GM18909 (cell line): Measurements from ENCODE around the gene STK33.

Experiments used
- ATAC-seq: cut with Tn5 transposase; IDR thresholded peaks from one replicate; pipeline ENCODE4 v1.9.1; 2021; ENCODE audit warnings: mild to moderate bottlenecking; ENCODE audit not compliant: unreplicated experiment, poor library complexity

The STK33 gene

GRCh38 chr11:8459711-8460399 is 134.2 kb downstream of the STK33 start:
- ATAC-seq = no peak

DNA sequence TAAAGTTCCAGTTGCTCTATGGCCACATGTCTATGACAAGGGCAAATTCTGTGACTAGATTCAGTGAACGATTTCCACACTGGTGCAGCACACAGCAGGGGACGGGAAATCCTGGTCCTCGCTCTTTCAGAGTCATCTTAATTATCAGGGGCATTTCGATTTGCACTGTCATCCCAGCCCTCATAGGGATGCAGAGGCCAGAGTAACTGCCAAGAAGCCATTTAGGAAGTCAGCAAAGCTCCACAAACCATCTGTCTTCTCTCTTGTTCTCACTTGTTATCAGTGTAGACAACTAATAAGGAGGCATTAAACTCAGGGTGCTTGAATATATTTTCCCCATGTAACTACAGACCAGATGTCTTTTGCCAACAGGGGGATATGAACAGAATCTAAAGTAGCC is 151.7 kb downstream of the STK33 start:
- ATAC-seq = no peak

DNA sequence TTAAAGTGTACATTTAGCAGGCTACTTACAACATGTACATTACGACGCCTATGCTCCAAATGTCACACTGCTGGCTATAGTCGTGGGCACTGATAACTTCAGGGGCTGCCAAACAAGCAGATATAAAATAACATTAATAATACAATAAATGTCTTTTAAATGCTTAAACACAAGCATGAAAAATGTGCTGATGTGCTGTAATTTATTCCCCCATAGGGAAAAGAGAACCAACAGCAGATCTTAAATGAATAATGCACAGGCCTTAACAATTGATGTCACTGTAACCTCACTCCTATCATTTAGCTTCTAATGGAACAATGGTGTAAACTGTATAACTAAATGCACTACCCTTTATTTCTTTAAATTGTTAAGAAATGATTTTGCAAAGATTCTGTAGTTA is 153.4 kb downstream of the STK33 start:
- no peak for ATAC-seq

DNA sequence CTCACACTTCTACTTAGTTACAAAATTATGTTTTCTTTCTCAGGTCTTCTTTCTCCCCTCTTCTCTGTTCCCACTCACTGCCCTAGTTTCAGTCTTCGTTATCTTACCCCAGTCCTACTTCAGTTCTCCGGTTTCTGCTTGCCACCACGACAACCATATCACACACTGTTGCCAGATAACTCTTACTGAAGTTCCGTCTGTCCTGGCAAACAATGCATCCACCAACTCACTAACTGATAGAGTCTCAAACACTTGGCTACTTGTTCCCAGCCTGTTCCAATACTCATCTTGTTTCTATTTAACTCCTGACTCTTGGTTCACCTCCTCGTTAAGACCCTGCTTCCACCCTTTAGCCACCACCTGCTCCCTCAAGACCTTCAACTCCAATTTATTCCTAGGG is 164.5 kb downstream of the STK33 start:
- ATAC-seq = no peak

GRCh38 chr11:8426076-8426475 is 168.0 kb downstream of the STK33 start:
- no peak for ATAC-seq

- ATAC-seq = no peak
Measured at GRCh38 chr11:8415195-8415594, 178.8 kb downstream of the STK33 start.

DNA sequence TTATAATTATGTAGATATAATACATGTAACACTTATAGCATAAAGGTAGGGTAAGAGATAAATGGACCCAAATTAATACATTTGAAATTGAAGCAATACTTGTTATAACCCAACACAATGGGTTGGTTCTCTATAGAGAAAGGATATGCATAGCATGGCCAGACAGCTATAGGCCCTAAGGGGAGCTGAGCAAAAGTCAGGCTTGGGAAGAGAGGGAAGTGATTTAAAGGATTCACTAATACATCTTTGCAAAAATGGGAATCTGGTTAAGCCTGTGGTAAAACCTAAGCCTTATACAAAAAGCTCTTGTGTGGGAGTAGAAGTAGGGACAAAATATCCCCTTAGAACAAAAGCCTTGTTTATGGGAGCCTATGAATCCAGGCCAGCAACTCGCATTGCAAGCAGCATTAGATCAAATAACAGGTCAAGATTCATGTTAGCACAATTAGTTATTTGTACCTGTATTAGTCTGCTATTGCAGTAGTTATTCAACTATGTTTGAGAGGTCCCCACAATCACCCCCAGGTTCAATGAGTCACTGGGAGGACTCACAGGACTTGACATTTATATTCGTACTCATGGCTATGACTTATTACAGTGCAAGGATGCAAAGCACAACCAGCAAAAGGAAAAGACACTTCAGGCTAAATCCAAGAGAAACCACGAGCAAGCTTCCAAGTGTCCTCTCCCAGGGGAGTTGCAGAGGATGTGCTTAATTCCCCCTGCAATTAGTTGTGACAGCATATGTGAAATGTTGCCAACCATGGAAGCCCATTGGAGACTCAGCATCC is 185.7 kb downstream of the STK33 start:
- no peak for ATAC-seq

- no peak for ATAC-seq
Measured at GRCh38 chr11:8403310-8403709, 190.7 kb downstream of the STK33 start.

GRCh38 chr11:8392886-8393285 is 201.1 kb downstream of the STK33 start:
- ATAC-seq = no peak

- ATAC-seq = no peak
Measured at GRCh38 chr11:8392166-8392565, 201.9 kb downstream of the STK33 start.

DNA sequence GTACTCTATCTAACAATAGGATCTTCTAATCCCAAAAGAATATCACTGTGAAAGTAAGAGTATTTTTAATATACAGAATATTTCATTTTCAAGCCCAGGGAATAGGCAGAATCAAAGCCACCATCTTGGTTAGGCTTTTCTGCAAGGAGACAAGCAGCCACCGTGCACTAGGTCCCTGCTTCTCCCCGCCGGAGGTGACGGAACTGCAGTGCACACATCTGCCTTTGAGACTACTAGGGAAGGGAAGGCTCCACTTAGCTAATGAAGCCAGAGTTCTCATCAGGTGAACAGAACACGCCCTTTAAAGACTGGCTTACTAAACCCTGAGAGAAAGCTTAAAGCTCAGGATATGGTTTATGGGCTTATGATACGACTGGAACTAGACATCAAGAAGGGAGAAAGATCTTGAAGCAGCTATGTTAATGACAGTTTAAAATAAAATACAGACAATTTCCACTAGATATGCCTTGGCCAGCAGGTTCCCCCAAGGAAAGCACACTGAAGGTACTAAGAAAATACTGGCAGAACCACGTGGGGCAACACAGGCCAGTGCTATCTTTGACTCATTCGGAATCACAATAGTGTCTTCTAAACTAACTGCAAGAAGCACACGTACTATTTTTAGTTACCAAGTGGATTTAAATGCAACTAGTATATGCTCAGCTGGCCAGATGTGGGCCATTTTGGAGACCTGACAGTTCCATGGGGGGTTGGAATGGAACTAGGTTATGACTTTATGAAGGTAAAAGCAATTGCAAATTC is 203.0 kb downstream of the STK33 start:
- ATAC-seq = no peak

DNA sequence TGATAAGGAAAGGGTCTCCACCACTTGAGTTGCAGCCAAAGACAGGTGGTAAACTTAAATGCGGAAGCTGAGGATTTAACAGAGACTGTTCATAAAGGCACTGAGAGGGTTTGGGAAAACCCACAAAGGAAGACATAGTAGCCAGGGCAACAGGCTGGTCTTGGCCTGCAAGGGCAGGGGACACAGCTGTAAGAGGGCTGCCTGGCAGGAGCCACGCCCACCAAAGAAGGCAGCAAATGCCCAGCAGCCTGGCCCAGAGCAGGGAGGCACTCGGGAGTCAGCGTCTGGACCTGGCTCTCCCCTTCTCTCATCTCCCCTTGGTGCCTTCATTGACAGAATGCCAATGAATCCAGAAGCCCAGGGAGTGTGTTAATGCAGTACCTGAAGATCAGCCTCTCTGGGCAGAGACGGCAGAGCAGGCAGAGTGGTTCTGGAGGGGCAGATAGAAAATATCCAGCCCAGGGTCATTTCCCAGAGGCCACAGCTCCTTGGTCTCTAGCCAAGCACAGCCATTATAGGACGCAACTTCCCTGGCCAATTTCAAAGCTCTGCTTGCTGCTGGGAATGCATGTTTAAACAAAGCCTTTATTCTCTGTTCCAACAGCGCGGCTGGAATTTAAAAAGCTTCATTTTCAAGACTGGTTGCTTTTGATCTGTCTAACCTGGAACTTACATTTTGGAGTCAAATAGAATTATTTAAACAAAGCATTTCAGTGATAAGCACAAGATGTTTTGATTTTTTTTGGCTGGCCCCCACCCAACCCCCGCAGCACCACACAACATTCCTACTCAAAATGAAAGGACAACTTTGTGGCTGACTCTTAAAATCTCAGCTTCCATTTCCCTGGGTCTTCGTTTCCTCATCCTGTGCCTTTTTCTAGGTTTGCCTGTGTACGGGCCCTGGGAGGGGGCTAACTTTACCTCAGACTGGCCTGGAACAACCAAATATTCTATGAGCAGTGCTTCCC is 204.7 kb downstream of the STK33 start:
- ATAC-seq = no peak

DNA sequence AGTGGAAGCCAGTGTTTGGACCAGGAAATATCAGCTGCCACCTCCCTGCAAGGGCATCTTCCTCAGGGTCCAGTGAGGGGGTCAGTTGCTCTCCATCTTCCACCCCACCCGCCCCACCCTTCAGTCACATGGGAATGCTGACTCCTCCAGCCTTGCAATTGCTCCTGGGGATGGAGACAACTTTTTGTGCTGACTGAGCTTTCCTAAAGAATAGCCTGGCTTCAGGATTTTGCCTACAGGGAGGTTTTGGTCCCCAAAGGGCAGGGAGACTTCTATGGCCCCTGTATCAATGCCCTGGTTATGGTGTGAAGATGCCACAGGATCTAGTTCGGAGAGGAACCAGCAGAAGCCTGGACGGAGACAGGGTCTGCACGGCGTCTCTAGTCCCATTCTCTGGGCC is 206.3 kb downstream of the STK33 start:
- no peak for ATAC-seq

GRCh38 chr11:8387141-8387540 is 206.9 kb downstream of the STK33 start:
- no peak for ATAC-seq

- ATAC-seq = no peak
Measured at GRCh38 chr11:8386134-8386864, 207.7 kb downstream of the STK33 start.

DNA sequence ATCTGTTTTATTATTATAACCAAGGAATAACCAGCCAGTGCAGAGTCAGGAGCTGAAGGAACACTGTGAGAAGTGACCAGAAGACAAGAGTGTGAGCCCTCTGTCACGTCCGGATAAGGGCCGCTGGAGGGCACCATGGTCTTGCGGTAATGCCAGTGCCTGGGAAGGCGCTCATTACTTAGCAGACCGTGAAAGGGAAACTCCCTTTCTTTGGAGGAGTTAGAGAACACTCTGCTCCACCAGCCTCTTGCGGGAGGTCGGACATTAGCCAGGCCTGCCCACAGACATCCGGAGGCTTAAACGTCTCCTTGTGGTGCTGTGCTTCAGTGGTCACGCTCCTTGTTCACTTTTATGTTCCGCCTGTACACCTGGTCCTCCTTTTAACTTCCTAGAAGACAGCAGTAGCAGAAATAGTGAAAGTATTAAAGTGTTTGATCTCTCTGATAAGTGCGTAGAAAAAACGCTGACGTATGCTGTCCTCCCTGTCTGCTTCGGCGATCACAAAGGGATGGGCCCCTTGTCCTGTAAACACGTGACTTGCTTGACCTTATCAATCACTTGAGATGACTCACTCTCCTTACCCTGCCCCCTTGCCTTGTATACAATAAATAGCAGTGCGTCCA is 209.7 kb downstream of the STK33 start:
- ATAC-seq = no peak

GRCh38 chr11:8383627-8384026 is 210.4 kb downstream of the STK33 start:
- ATAC-seq = no peak

- no peak for ATAC-seq
Measured at GRCh38 chr11:8383227-8383626, 210.8 kb downstream of the STK33 start.

DNA sequence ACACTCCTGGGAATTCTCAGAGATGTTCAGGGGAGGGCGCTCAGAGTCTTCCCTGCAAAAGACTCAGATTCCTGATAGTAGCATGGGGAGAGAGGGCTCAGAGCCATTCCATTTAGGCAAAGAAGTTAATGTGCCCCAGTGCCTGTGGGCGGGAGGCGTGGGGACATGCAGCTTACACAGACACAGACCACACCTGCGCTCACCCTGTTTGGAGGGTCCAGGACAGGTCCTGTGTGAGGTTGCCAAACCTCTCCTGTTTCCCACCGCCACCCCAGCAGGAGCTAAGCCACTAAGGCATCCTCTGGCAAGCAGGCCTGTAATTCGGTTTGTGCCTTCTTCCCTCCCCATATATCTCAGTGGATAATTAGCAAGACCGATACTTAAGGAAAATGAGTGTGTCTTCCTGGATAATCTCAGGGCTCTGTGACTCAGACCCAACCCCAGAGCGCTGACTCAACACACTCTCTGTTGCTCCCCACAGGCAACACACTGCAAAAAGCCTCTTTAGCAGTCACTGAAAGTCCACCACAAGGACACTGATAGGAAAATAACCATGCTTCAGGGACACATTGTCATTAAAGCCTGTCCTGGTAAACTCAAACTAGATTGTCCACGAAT is 211.5 kb downstream of the STK33 start:
- ATAC-seq = no peak
